ENCODE results near the gene CKM.

DNA sequence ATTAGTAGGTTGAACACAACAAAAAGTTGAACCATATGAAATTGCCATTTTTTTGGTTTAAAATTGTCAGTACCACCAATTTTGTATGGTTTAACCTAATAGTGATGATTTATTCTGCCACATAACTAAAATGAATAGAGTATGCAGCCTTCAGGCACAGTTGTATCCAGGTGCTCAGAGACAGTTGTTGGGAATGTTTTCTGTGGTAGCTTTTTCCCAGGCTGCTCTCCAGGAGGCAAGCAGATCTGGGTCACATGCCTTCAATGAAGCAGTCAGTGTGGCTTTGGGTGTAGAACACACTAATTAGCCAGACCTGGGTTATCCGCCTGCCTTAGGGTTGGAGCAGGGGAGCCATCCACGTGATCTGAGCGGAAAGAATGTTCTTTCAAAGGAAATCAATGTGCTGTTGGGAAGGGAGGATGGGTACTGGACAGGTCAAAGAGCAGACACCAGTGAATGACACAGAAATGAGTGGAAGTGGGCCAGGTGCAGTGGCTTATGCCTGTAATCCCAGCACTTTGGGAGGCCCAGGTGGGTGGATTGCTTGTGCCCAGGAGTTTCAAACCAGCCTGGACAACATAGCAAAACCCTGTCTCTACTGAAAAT is 43.0 kb downstream of the CKM start:
- TF ChIP-seq, protein P1, sequence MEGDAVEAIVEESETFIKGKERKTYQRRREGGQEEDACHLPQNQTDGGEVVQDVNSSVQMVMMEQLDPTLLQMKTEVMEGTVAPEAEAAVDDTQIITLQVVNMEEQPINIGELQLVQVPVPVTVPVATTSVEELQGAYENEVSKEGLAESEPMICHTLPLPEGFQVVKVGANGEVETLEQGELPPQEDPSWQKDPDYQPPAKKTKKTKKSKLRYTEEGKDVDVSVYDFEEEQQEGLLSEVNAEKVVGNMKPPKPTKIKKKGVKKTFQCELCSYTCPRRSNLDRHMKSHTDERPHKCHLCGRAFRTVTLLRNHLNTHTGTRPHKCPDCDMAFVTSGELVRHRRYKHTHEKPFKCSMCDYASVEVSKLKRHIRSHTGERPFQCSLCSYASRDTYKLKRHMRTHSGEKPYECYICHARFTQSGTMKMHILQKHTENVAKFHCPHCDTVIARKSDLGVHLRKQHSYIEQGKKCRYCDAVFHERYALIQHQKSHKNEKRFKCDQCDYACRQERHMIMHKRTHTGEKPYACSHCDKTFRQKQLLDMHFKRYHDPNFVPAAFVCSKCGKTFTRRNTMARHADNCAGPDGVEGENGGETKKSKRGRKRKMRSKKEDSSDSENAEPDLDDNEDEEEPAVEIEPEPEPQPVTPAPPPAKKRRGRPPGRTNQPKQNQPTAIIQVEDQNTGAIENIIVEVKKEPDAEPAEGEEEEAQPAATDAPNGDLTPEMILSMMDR (IDR thresholded peaks at IDR 0.05; ENCODE audit: low read length) = no peak
- no peak for TF ChIP-seq EZH2 (IDR thresholded peaks at IDR 0.05; ENCODE audit: borderline replicate concordance, low read length)
